Effector memory CD8-positive, alpha-beta T cell (primary cell): ENCODE data around the gene CDH12.
"Not testable (repeated sequence)": the region's sequence is repeated elsewhere in the genome, so short reads cannot be mapped to it uniquely, and the experiment has no call there.

Experiments
- ATAC-seq: fragments of 150-1000 bp; cut with Tn5 transposase; replicated peaks from 2 replicates; pipeline ENCODE4 v1.10.0; 2021; ENCODE audit warnings: mild to moderate bottlenecking, moderate library complexity
- DNase-seq, 3 experiments: peaks; one replicate each; pipeline ENCODE4 v3.0.0; 2021
- H3K27ac Mint-ChIP-seq, 2 donors: one replicate each; pipeline ENCODE4 v1.8.0; 2022; ENCODE audit warnings: mild to moderate bottlenecking in 2 of 2, mixed read lengths in 2 of 2, moderate library complexity in 2 of 2
- H3K27me3 Mint-ChIP-seq, 2 donors: one replicate each; pipeline ENCODE4 v1.8.0; 2022; ENCODE audit warnings: mixed read lengths in 2 of 2
- H3K36me3 Mint-ChIP-seq: one replicate; pipeline ENCODE4 v1.8.0; 2022; ENCODE audit warnings: mild to moderate bottlenecking, moderate library complexity, mixed read lengths; ENCODE audit not compliant: insufficient read depth
- H3K4me1 Mint-ChIP-seq, 2 donors: one replicate each; pipeline ENCODE4 v1.8.0; 2022; ENCODE audit warnings: low read depth in 2 of 2, mixed read lengths in 2 of 2
- H3K4me3 Mint-ChIP-seq, 2 donors: one replicate each; pipeline ENCODE4 v1.8.0; 2022; ENCODE audit warnings: mild to moderate bottlenecking in 2 of 2, mixed read lengths in 2 of 2, moderate library complexity in 2 of 2
- H3K9me3 Mint-ChIP-seq, 2 donors: one replicate each; pipeline ENCODE4 v1.8.0; 2022; ENCODE audit warnings: mixed read lengths in 2 of 2

CDH12 gene

DNA sequence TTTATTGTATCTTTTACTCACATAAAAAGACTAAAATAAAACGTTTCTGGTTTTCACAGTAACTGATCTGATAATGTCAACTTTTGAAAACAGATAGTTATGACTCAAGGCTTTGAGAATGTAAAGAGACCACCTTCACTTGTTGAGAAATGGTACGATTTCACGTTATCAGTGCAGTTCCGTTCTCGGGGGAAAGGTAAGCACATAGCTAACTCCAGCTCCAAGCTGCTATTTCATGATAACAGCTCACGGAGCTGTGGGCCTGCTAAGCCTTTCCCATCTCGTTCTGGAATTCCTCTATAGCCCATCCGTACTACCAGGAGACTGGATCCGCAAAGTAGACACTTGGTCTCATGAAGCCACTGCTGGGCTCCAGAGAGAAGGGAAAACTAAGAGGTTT lies 701.3 kb downstream of the CDH12 start:
- not testable (repeated sequence) for DNase-seq, H3K9me3 Mint-ChIP-seq, H3K27ac Mint-ChIP-seq, H3K36me3 Mint-ChIP-seq, H3K4me3 Mint-ChIP-seq, ATAC-seq, H3K4me1 Mint-ChIP-seq, H3K27me3 Mint-ChIP-seq

DNA sequence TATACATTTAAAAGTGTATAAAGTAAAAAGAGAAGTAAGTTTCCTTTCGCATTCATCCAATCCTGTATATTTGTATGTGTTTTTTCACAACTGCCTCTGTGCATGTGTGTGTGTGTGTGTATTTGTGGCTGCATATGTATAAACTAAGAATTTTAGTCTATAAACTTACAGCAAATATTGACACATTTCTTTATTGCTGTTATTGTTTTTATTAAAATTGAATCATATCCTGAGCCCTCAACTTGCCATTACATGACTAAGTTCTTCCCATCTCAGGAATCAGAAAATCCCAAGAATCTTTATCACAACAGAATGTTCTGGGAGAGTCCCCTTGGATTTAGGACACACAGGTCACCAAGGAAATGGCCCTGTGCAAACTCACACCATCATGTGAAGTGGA lies 712.7 kb downstream of the CDH12 start:
- not testable (repeated sequence) for H3K27me3 Mint-ChIP-seq, DNase-seq, ATAC-seq, H3K4me1 Mint-ChIP-seq, H3K27ac Mint-ChIP-seq, H3K36me3 Mint-ChIP-seq, H3K4me3 Mint-ChIP-seq, H3K9me3 Mint-ChIP-seq

DNA sequence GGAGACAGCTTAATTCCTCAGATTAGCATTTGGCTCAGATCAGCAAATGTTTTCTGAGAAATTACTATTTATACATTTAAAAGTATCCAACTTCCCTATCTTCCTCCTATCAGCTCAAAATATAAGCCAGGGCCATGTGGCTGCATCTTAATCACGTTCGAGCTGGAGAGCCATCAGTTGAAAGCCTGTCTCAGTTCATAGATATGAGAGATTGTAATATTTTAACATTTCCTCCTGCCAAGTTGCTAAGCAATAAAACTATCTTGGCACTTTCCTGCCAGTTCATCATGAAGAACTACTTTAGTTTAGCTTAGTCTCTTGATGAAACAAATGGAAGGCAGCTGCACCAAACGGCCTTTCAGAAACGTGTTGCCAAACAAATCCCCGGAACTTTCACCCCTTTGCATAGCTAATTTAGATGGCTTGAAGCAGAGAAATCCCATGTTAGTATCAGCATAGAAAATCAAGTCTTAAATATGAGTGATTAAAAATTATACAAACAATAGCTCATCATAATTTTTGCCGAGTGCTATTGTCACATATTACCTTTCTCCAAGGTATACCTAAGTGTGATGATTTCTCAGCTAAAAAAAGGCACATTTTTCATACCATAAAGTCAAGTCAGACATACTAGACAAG lies 713.4 kb downstream of the CDH12 start:
- H3K9me3 Mint-ChIP-seq, H3K27ac Mint-ChIP-seq, H3K4me3 Mint-ChIP-seq, ATAC-seq, H3K36me3 Mint-ChIP-seq, H3K4me1 Mint-ChIP-seq, H3K27me3 Mint-ChIP-seq, DNase-seq: not testable (repeated sequence)

DNA sequence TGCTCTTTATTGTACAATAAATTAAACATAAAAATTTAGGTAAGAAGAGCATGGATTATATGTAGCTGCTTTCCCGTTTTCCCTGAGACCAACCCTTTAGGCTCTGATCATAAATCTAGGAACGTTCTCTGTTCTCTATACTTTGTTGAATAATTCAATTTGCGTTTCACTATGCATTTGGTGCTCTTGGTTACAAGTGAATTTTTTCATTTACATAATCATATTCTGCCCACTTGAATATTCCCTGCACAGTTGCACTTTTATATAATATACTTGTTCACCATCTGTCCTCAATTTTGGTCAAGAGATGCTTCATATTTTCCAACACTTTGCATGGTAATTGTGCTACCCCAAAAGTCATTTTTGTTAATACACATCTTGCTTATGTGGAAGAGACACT lies 741.8 kb downstream of the CDH12 start:
- H3K4me3 Mint-ChIP-seq, result no peak overlapping the region
- no peak for DNase-seq
- peaks cover 0 to 5% of the 10 kb centered on the region in 2 donors for H3K9me3 Mint-ChIP-seq
- H3K27ac Mint-ChIP-seq, result no peak overlapping the region
- H3K4me1 Mint-ChIP-seq, result no peaks in the 10 kb centered on the region
- H3K27me3 Mint-ChIP-seq, result no peaks in the 10 kb centered on the region
- H3K36me3 Mint-ChIP-seq, result no peaks in the 10 kb centered on the region
- ATAC-seq, result no peak

DNA sequence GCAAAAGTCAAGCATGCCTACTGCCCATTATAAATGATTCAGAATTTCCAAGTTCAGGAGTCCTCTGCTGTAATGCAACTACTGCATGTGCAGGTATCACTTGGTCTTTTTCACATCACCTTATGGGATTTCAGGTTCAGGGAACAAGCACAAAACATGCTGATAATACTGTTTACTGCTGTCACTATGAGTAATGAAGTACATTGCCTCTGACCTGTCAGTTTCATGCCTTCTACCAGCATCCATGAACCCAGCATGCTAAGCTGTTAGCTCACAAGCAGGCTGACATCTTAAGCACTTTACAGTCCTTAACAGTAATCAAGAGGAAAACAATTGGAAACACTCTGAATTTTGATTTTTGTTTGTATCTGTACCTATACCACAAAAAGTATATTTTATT lies 743.8 kb downstream of the CDH12 start:
- Mint-ChIP-seq H3K9me3 (peaks cover 0 to 5% of the 10 kb centered on the region in 2 donors), H3K27ac (no peak overlapping the region), H3K27me3 (no peaks in the 10 kb centered on the region), H3K4me3 (no peak overlapping the region), H3K4me1 (no peaks in the 10 kb centered on the region), H3K36me3 (no peaks in the 10 kb centered on the region)
- ATAC-seq, result no peak
- DNase-seq, result no peak

DNA sequence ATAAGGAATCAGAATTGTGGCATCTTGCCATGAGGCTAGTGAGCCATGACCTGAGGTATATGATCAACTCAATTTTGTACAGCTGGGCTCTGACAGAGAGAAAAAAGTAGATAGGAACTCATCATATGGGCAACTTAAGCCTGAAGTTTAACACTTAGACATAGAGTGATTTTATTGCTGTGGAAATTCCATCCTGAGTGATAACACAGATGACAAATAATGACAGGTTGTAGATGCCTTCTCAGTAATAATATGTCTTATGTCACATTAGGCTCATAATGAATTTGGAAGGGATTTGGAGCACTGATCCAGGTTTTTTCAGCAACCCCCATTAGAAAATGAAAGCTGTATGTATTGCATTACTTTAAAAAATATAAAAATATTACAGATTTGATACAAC lies 744.6 kb downstream of the CDH12 start:
- DNase-seq, result no peak
- Mint-ChIP-seq H3K4me1 (no peaks in the 10 kb centered on the region), H3K9me3 (peaks cover 0 to 5% of the 10 kb centered on the region in 2 donors), H3K27me3 (no peaks in the 10 kb centered on the region), H3K4me3 (no peak overlapping the region), H3K27ac (no peak overlapping the region), H3K36me3 (no peaks in the 10 kb centered on the region)
- ATAC-seq, result no peak

DNA sequence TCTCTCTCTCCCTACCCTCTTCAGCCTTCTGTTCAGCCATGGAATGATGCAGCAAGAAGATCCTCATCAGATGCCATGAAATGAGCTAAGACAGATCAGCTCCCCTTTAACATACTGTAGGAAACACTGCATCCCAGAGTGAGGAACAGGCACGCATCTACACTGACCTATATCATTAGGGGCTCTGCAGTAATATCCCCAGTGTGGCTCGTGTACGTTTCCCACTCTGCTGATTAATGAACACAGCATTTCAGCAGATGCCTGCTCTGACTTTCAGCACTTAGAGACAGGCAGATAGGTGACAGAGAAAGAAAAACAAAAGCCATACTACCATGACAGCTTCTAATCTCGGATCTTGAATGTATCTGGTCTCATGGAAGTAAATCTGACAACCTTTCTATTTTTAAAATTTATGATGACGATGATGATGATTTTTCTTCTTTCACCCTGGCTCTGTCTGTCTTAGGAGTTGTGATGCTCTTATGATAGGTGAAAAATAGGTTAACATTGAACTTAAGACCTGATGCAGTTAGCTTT lies 750.3 kb downstream of the CDH12 start:
- Mint-ChIP-seq H3K4me3 (no peak overlapping the region), H3K4me1 (no peaks in the 10 kb centered on the region), H3K36me3 (no peaks in the 10 kb centered on the region), H3K27me3 (no peaks in the 10 kb centered on the region), H3K27ac (no peak overlapping the region), H3K9me3 (peaks cover 0 to 5% of the 10 kb centered on the region in 2 donors)
- ATAC-seq (no peak), DNase-seq (no peak)

DNA sequence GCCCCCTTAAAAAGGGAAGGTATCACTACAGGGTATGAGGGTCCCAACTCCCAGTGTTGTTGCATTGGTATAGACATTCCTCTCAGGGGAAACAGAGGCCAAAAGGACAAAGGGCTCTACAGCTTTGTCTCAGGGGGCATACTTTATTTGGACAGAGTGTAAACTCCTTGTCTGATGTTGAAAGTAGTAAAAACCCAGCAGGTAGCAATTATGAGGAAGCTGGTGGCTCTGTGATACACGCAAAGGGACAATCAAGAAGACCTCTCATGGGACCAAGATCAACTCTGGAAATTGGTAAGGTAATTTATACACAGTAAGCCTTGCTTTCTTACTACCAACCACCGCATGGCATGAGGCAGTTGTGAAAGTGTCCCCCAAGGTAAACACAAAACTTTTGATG lies 764.6 kb downstream of the CDH12 start:
- H3K27ac Mint-ChIP-seq, result no peak overlapping the region
- no peaks in the 10 kb centered on the region for H3K4me1 Mint-ChIP-seq
- no peaks in the 10 kb centered on the region for H3K9me3 Mint-ChIP-seq
- H3K36me3 Mint-ChIP-seq, result no peaks in the 10 kb centered on the region
- H3K27me3 Mint-ChIP-seq, result no peaks in the 10 kb centered on the region
- no peak for ATAC-seq
- no peak overlapping the region for H3K4me3 Mint-ChIP-seq
- no peak for DNase-seq

DNA sequence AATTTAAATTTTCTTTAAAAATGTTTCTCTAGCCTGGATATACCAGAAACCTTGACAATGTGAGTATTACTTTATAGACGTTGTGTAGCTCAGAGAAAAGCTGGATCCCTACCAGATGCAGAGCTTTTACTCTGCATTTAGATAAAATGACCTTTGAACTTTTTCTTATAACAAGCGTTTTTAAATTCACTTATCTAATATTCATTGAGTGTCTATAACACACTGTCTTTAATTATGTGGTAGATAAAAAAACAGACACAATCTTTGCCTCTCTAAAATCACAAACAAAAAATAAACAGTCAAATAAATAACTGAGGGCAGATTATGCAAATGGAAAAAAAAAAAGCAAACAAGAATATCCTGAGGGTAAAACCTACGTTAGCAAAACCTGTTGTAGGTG lies 773.6 kb downstream of the CDH12 start:
- no peaks in the 10 kb centered on the region for H3K27me3 Mint-ChIP-seq
- no peak overlapping the region for H3K27ac Mint-ChIP-seq
- no peak for DNase-seq
- ATAC-seq, result no peak
- H3K36me3 Mint-ChIP-seq, result no peaks in the 10 kb centered on the region
- no peaks in the 10 kb centered on the region for H3K4me1 Mint-ChIP-seq
- H3K4me3 Mint-ChIP-seq, result no peak overlapping the region
- peaks cover 0 to 4% of the 10 kb centered on the region in 2 donors for H3K9me3 Mint-ChIP-seq

DNA sequence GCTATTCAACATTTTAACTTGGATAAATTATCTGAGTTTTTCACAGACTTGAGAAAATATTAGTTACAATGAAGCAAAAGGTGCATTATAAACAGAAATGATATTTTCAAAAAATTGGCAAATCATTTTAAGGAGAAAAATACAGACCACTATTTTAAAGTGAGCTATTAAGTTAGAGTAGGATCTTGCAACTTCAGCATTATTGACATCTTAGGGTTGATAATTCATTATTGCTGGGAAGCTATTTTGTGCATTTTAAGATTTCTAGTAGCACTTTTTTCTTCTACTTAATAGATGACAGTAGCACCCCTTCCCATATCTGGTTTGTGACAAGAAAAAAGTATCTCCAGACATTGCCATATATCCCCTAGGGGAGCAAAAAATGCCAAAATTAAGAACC lies 774.1 kb downstream of the CDH12 start:
- Mint-ChIP-seq H3K4me1 (no peaks in the 10 kb centered on the region), H3K27ac (no peak overlapping the region), H3K9me3 (peaks cover 0 to 8% of the 10 kb centered on the region in 2 donors), H3K36me3 (no peaks in the 10 kb centered on the region), H3K27me3 (no peaks in the 10 kb centered on the region), H3K4me3 (no peak overlapping the region)
- ATAC-seq (no peak), DNase-seq (no peak)

DNA sequence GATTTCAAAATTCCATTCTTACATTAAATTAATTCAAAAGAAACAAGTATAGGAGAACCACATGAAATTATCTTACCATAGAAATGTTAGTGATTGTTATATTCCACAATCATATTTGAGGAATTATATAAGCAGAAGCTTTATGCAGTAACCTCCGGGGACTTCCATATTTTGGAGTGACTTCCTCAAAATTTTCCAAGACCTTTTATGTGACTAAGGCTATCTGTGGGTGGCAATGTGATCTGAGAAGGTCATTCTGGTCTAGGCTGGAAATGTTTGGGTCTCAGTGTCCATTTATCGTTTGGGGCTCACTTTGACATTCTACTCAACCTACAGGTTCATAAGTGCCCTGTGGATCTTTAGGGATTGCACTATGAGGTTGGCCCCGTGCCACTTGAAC lies 776.6 kb downstream of the CDH12 start:
- no peak for ATAC-seq
- Mint-ChIP-seq H3K4me1 (no peaks in the 10 kb centered on the region), H3K36me3 (no peaks in the 10 kb centered on the region), H3K27ac (no peak overlapping the region), H3K9me3 (peaks cover 4 to 7% of the 10 kb centered on the region in 2 donors), H3K27me3 (no peaks in the 10 kb centered on the region), H3K4me3 (no peak overlapping the region)
- no peak for DNase-seq

DNA sequence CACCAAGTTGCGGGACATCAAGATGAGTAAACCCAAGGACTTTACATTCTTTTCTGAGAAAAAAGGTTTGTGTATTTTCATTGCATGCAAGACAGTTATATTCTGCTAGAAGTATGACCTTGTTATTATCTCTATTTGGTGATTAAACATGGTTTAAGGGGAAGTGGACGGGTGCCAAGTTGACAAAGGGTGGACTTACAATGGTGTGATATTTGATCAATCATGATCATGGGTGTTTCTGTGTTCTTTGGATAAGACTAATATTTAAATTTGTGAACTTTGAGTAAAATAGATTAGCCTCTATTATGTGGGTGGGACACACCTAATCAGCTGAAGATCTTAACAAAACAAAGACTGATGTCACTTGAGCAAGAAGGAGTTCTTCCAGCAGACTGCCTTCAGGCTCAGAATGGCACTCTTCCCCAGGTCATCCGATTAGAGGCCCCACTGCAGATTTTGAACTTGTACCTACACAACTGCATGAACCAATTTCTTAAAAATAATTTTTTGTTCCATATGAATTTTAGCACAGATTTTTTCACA lies 782.9 kb downstream of the CDH12 start:
- Mint-ChIP-seq H3K27ac (no peak overlapping the region), H3K27me3 (no peaks in the 10 kb centered on the region), H3K4me1 (no peaks in the 10 kb centered on the region), H3K4me3 (no peak overlapping the region), H3K9me3 (peaks cover 4 to 20% of the 10 kb centered on the region in 2 donors), H3K36me3 (no peaks in the 10 kb centered on the region)
- ATAC-seq (no peak), DNase-seq (no peak)

DNA sequence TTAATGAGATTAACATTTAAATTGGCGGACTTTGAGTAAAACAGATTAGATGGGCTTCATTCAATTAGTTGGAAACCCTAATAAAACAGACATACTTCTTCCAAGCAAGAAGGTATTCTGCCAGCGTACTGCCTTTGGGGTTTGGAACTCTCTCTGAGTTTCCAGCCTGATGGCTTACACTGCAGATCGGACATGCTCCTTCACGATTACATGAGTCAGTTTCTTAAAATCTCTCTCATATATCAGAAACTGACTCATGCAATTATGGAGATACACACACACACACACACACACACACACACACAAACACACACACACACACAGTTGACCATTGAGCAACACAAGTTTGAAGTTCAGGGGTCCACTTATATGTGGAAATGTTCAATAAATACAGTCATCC lies 789.4 kb downstream of the CDH12 start:
- Mint-ChIP-seq H3K27me3 (no peaks in the 10 kb centered on the region), H3K4me1 (no peaks in the 10 kb centered on the region), H3K27ac (no peak overlapping the region), H3K36me3 (no peaks in the 10 kb centered on the region), H3K4me3 (no peak overlapping the region), H3K9me3 (peaks cover 7 to 13% of the 10 kb centered on the region in 2 donors)
- DNase-seq, result no peak
- no peak for ATAC-seq

DNA sequence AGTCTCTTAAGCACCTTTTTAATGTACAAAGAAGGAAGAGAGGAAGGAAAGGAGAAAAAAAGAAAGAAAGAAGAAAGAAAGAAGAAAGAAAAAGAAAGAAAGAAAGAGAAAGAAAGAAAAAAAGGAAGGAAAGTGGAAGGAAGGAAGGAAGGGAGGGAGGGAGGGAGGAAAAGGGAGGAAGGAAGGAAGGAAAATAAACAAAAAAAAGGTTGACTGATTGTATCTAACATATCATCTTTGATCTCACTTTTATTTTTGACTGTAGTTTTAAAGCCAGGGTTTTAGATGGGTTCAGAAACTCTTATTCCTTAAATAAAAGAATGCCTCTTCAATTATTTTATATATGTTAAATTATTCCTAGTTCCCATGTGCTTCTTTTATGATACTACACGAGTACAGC lies 794.5 kb downstream of the CDH12 start:
- Mint-ChIP-seq H3K9me3 (peaks cover 0 to 5% of the 10 kb centered on the region in 2 donors), H3K27ac (no peak overlapping the region), H3K36me3 (no peaks in the 10 kb centered on the region), H3K4me3 (no peak overlapping the region), H3K27me3 (no peaks in the 10 kb centered on the region), H3K4me1 (no peaks in the 10 kb centered on the region)
- no peak for ATAC-seq
- no peak for DNase-seq
